Measurements from ENCODE around the gene RGS9. TPM values are rescaled to one million over a fixed set of nuclear protein-coding genes. Genes with fewer than 3 reads are reported as not detected.
"Not testable (repeated sequence)": the region's sequence is repeated elsewhere in the genome, so short reads cannot be mapped to it uniquely, and the experiment has no call there.

The RGS9 gene
- total RNA-seq, 1 donor from 2014 or later = 8.7 TPM

DNA sequence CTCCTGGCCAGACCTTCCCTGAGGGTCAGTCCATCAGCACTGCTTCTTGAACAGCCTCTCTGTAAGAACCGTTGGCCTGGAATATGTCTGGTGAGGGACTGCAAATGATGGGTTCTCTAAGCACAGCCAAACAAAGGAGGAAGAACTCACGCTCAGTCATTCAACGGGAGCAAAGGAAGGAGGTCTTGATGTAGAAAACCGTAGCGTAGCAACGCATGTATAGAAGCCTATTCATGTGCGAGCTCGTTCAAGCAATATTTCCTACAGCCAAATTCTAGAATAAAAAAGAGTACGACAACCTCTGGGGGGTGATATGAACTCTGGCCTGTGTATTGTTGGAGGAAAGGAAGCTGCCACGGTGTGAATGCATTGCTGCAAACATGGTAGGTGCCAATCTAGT, 64.2 kb downstream of the RGS9 start:
- no peaks in the 10 kb centered on the region for H3K27me3 ChIP-seq
- H3K27ac ChIP-seq = no peak overlapping the region
- intact Hi-C loops (cut with DNase I) = no loop called here
- no peaks in the 10 kb centered on the region for H3K36me3 ChIP-seq
- TF ChIP-seq, protein P1, sequence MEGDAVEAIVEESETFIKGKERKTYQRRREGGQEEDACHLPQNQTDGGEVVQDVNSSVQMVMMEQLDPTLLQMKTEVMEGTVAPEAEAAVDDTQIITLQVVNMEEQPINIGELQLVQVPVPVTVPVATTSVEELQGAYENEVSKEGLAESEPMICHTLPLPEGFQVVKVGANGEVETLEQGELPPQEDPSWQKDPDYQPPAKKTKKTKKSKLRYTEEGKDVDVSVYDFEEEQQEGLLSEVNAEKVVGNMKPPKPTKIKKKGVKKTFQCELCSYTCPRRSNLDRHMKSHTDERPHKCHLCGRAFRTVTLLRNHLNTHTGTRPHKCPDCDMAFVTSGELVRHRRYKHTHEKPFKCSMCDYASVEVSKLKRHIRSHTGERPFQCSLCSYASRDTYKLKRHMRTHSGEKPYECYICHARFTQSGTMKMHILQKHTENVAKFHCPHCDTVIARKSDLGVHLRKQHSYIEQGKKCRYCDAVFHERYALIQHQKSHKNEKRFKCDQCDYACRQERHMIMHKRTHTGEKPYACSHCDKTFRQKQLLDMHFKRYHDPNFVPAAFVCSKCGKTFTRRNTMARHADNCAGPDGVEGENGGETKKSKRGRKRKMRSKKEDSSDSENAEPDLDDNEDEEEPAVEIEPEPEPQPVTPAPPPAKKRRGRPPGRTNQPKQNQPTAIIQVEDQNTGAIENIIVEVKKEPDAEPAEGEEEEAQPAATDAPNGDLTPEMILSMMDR (IDR thresholded peaks at IDR 0.05) = no peak
- no peak overlapping the region for H3K4me3 ChIP-seq
- no peaks in the 10 kb centered on the region for H3K4me1 ChIP-seq
- no peaks in the 10 kb centered on the region for H3K9me3 ChIP-seq
- no peak for ATAC-seq
- no peak for DNase-seq

DNA sequence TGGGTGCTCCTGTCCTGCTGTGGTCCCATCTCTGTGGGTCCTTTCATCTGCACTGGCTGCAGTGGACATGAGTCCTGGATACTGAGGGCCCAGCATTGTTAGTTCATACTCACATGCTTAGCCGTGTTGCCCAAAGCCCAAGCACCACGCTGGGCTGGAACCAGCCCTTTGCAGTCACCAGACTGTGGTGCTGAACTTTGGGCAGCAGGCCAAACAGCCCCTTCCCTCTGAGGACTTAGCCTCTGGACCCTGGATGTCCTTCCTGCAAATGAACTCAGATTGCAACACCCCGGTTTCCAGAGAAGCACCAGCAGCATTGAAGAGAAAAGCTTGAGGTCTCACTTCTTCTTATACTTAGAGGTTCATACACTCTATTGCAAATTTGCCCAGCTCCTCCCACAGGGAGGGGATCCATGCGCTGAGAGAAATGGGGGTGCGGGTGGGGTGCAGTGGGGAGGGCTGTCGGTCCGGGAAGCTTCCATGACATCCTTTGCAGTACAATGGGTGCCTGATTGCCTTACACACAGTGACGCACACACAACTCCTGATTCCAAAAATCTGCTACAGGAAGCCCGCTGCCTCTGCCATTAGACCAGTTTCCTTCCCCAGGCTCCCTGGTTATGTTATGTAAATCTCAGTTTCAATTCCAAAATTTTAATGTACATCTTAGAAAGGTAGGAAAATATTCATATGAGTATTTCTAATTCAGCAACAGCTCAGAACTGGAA, 65.8 kb downstream of the RGS9 start:
- intact Hi-C loops (cut with DNase I) = no loop called here
- Histone ChIP-seq H3K4me1 (no peaks in the 10 kb centered on the region), H3K9me3 (no peaks in the 10 kb centered on the region), H3K27ac (no peak overlapping the region), H3K36me3 (no peaks in the 10 kb centered on the region), H3K4me3 (no peak overlapping the region), H3K27me3 (no peaks in the 10 kb centered on the region)
- TF ChIP-seq, protein P1 (IDR thresholded peaks at IDR 0.05) = no peak
- DNase-seq = no peak
- peak; percentile 23 for ATAC-seq

DNA sequence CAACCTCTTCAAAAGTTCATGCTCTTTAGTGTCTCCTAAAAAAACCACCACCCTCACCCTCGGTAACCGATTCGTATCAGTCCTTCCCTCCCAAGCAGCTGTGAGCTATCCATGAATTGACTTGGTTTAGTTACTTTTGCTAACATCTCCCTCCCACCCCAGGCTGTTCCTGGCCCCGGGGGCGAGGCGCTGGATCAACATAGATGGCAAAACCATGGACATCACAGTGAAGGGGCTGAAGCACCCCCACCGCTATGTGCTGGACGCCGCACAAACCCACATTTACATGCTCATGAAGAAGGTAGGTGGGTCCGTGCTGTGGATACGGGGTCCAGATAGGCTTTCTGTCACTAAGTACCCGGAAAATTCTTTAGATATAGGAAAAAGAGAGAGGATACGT, 66.8 kb downstream of the RGS9 start:
- Histone ChIP-seq H3K27ac (no peak overlapping the region), H3K27me3 (no peaks in the 10 kb centered on the region), H3K36me3 (no peaks in the 10 kb centered on the region), H3K4me3 (no peak overlapping the region), H3K4me1 (no peaks in the 10 kb centered on the region), H3K9me3 (no peaks in the 10 kb centered on the region)
- no peak for DNase-seq
- intact Hi-C loops (cut with DNase I) = no loop called here
- TF ChIP-seq, protein P1 (IDR thresholded peaks at IDR 0.05) = no peak
- ATAC-seq = no peak

DNA sequence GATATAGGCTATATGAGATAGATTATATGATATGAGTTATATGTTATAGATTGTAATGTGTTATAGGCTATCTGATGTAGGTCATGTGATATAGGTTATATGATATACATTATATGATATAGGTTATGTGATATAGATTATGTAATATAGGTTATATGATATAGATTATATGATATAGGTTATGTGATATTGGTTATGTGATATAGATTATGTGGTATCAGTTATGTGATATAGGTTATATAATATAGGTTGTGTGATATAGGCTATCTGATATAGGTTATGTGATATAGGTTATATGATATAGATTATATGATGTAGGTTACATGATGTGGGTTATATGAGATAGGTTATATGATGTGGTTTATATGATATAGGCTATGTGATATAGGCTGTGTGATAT, 68.5 kb downstream of the RGS9 start:
- Histone ChIP-seq H3K27ac (no peak overlapping the region), H3K36me3 (no peaks in the 10 kb centered on the region), H3K4me3 (no peak overlapping the region), H3K4me1 (no peaks in the 10 kb centered on the region), H3K27me3 (no peaks in the 10 kb centered on the region), H3K9me3 (no peaks in the 10 kb centered on the region)
- TF ChIP-seq, protein P1 (IDR thresholded peaks at IDR 0.05) = no peak
- ATAC-seq (no peak), DNase-seq (no peak)
- intact Hi-C loops (cut with DNase I) = no loop called here

DNA sequence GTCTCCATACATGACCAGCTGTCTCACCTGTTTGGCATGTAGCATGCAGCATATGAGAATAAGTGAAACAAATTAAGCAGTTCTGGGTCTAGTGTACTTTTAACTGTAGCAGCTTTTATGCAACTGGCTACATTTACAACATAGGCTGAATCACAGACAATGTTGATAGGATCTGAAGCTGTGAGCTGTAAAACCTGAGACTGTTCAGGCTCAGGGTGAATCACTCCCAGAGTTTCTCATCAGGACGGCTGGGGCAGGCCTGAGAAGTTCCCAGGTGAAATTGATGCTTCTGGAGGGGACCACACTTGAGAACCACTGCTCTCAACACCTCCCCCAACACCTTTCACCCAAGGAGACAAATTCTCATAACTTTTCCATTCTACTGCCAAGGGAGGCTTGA, 70.3 kb downstream of the RGS9 start:
- H3K36me3 ChIP-seq; intact Hi-C loops (cut with DNase I); H3K27me3 ChIP-seq; DNase-seq; H3K4me1 ChIP-seq; H3K9me3 ChIP-seq; H3K4me3 ChIP-seq; ATAC-seq; H3K27ac ChIP-seq: not testable (repeated sequence)

DNA sequence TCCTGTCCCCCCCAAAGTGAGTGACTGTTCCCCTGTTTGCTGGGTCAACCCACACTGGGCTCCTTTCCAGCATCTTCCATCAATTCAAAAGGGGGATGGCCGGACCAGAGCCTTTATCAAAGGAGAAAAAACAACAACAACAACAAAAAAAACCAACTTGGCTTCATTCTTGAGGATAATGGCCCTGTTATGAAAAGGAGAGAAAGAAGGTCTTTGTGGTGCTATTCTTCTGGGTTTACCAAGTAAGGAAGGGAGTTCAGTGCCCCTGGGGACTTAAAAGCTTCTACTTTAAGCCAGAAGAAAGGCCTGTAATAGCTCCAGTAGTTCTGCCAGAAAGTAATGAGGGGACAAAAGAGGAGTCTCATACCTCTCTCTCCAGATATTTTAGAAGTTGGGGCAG, 71.5 kb downstream of the RGS9 start:
- H3K27ac ChIP-seq = no peak overlapping the region
- no peaks in the 10 kb centered on the region for H3K4me1 ChIP-seq
- no peaks in the 10 kb centered on the region for H3K36me3 ChIP-seq
- no peak overlapping the region for H3K4me3 ChIP-seq
- TF ChIP-seq, protein P1 (IDR thresholded peaks at IDR 0.05) = no peak
- DNase-seq = no peak
- intact Hi-C loops (cut with DNase I) = no loop called here
- no peak for ATAC-seq
- no peaks in the 10 kb centered on the region for H3K9me3 ChIP-seq
- no peaks in the 10 kb centered on the region for H3K27me3 ChIP-seq
